HepG2 (cell line): ENCODE results near the gene CASS4. TPM values are rescaled to one million over a fixed set of nuclear protein-coding genes. Genes with fewer than 3 reads are reported as not detected.

Experiments
- ATAC-seq: fragments of 200-7000 bp; cut with Tn5 transposase; 3 replicates; pipeline ENCODE4 v1.9.1; 2020; ENCODE audit warnings: mild to moderate bottlenecking, moderate library complexity
- BruUV-seq: library from RNA; stranded (reverse); fragments of 400-500 nt; replicated peaks from 2 replicates; lab custom pipeline; 2021; lab: Mats Ljungman, UMichigan
- CTCF ChIA-PET: fragments of 300-600 bp; formaldehyde crosslinking; extraction: SDS; loops from one replicate; lab custom pipeline; 2021; ENCODE audit warnings: low total read pairs, inconsistent platforms, low intra/inter-chr PET ratio; lab: Yijun Ruan, JAX
- POLR2A ChIA-PET: fragments of 350-600 bp; sonication (Branson Sonifier 250); formaldehyde crosslinking; loops from one replicate; lab custom pipeline; 2020; ENCODE audit warnings: antibody characterized with exemption, inconsistent platforms; lab: Yijun Ruan, JAX
- DNase-seq: peaks from one replicate; pipeline ENCODE4 v3.0.0-alpha.2; 2015; ENCODE audit warnings: low spot score
- FAIRE-seq: peaks from 3 replicates; lab custom pipeline; 2011; peaks lifted over from hg19 to GRCh38; lab: Jason Lieb, UNC
- H2AFZ ChIP-seq: one replicate; pipeline ENCODE4 v1.6.1; 2011; ENCODE audit warnings: low read length, inconsistent platforms
- H3K27ac ChIP-seq: fragments of 300-600 bp; 3 replicates; pipeline ENCODE4 v1.8.0; 2011; ENCODE audit warnings: mixed run types, mild to moderate bottlenecking, mixed read lengths, low read length, inconsistent platforms; ENCODE audit not compliant: insufficient read depth; ENCODE audit errors: extremely low read length
- H3K27me3 ChIP-seq, 2 experiments: fragments of 200-600 bp in 1 of 2; 2 replicates in 1 of 2; 3 replicates in 1 of 2; pipeline versions ENCODE4 v1.6.0 to v1.8.0; 2011; ENCODE audit warnings: low read length in 2 of 2, mild to moderate bottlenecking in 2 of 2, moderate library complexity in 2 of 2, inconsistent platforms in 1 of 2; ENCODE audit not compliant: insufficient read depth in 2 of 2, control insufficient read depth in 1 of 2
- H3K36me3 ChIP-seq, 2 experiments: fragments of 200-600 bp in 1 of 2; replicated peaks in 1 of 2; 2 replicates in 1 of 2; 3 replicates in 1 of 2; pipeline versions ENCODE4 v1.5.1 to v1.8.0; 2011; ENCODE audit warnings: low read length in 2 of 2, inconsistent platforms in 1 of 2; ENCODE audit not compliant: insufficient read depth in 2 of 2, control insufficient read depth in 1 of 2
- H3K4me1 ChIP-seq: 2 replicates; pipeline ENCODE4 v1.5.1; 2012; ENCODE audit warnings: low read length, inconsistent platforms; ENCODE audit not compliant: insufficient read depth
- H3K4me2 ChIP-seq: 2 replicates; pipeline ENCODE4 v1.6.0; 2011; ENCODE audit warnings: low read depth, low read length, inconsistent platforms
- H3K4me3 ChIP-seq, 3 experiments: fragments of 200-600 bp in 1 of 3; sonication (generic), shearing (Covaris generic) in 1 of 3; replicated peaks in 1 of 3; 2 replicates each; pipeline ENCODE4 v1.5.1; 2011 to 2016; ENCODE audit warnings: low read length in 3 of 3, inconsistent platforms in 2 of 3, low read depth in 2 of 3, mild to moderate bottlenecking in 2 of 3, control low read depth in 1 of 3, mixed read lengths in 1 of 3; ENCODE audit not compliant: insufficient read depth in 1 of 3
- H3K79me2 ChIP-seq: one replicate; pipeline ENCODE4 v1.6.1; 2011; ENCODE audit warnings: low read length, inconsistent platforms; ENCODE audit not compliant: insufficient read depth
- H3K9ac ChIP-seq: 2 replicates; pipeline ENCODE4 v1.6.0; 2011; ENCODE audit warnings: mild to moderate bottlenecking, low read depth, low read length, inconsistent platforms; ENCODE audit not compliant: insufficient read depth
- H3K9me3 ChIP-seq: 2 replicates; pipeline ENCODE4 v1.5.1; 2012; ENCODE audit warnings: mild to moderate bottlenecking, low read length
- H4K20me1 ChIP-seq: 2 replicates; pipeline ENCODE4 v1.6.0; 2011; ENCODE audit warnings: inconsistent platforms, mild to moderate bottlenecking, low read length, moderate library complexity; ENCODE audit not compliant: insufficient read depth
- ARID3A ChIP-seq: IDR thresholded peaks from 2 replicates; pipeline ENCODE4 v1.6.1; 2012; ENCODE audit warnings: low read depth, low read length, improper control_type of control experiment
- FOXK1 ChIP-seq: sonication (generic); formaldehyde crosslinking; IDR thresholded peaks from 2 replicates; pipeline ENCODE4 v1.4.0; 2020; ENCODE audit warnings: low read depth, missing genetic modification reagents, borderline replicate concordance
- HNF4G ChIP-seq, 2 experiments: sonication (generic) in 1 of 2; formaldehyde crosslinking in 1 of 2; IDR thresholded peaks; 2 replicates each; pipeline versions ENCODE4 v1.4.0 to v1.6.1; 2011 to 2020; ENCODE audit warnings: borderline replicate concordance in 2 of 2, low read depth in 2 of 2, mild to moderate bottlenecking in 2 of 2, low read length in 1 of 2, missing genetic modification reagents in 1 of 2, moderate library complexity in 1 of 2
- IKZF4 ChIP-seq: sonication (generic); formaldehyde crosslinking; IDR thresholded peaks from 2 replicates; pipeline ENCODE4 v1.5.1; 2020; ENCODE audit warnings: borderline replicate concordance, mild to moderate bottlenecking, low read depth, missing genetic modification reagents; ENCODE audit errors: not compliant biosample characterization
- MBNL3 ChIP-seq: fragments of 250-450 bp; sonication (Bioruptor Pico); conservative IDR thresholded peaks from 2 replicates; pipeline ENCODE4 v1.8.0; 2022; ENCODE audit warnings: mild to moderate bottlenecking, inconsistent platforms
- MYPOP ChIP-seq: sonication (generic); formaldehyde crosslinking; IDR thresholded peaks from 2 replicates; pipeline ENCODE4 v1.8.1; 2023; ENCODE audit warnings: mild to moderate bottlenecking, moderate library complexity, missing genetic modification reagents
- PAXIP1 ChIP-seq: sonication (generic); formaldehyde crosslinking; conservative IDR thresholded peaks from 2 replicates; pipeline ENCODE4 v1.4.0; 2020; ENCODE audit warnings: mild to moderate bottlenecking, missing genetic modification reagents, moderate library complexity
- PRDM15 ChIP-seq: sonication (generic); formaldehyde crosslinking; IDR thresholded peaks from 2 replicates; pipeline ENCODE4 v1.4.0; 2020; ENCODE audit warnings: missing genetic modification reagents
- REPIN1 ChIP-seq: sonication (generic); formaldehyde crosslinking; IDR thresholded peaks from 2 replicates; pipeline ENCODE4 v1.8.0; 2022; ENCODE audit warnings: missing genetic modification reagents, low read depth, mild to moderate bottlenecking, borderline replicate concordance
- SOX6 ChIP-seq, 2 experiments: fragments of 450-650 bp in 1 of 2; sonication (generic) in 1 of 2; formaldehyde crosslinking in 1 of 2; IDR thresholded peaks; 2 replicates each; pipeline versions ENCODE4 v1.4.0 to v1.6.1; 2017 to 2020; ENCODE audit warnings: antibody characterized with exemption in 1 of 2, mild to moderate bottlenecking in 1 of 2, missing genetic modification reagents in 1 of 2
- WIZ ChIP-seq: sonication (generic); formaldehyde crosslinking; IDR thresholded peaks from 2 replicates; pipeline ENCODE4 v1.5.1; 2020; ENCODE audit warnings: mild to moderate bottlenecking, missing genetic modification reagents
- ZFP1 ChIP-seq: IDR thresholded peaks from 2 replicates; pipeline ENCODE4 v1.6.1; 2016
- WGBS: methylation state at CpG from one replicate; pipeline ENCODE4 v1.1.6; 2017; ENCODE audit warnings: low lambda C conversion rate; 5-methylcytosine and 5-hydroxymethylcytosine counted together
- in situ Hi-C: cut with HindIII; loops from 2 replicates; pipeline ENCODE4 v1.10.0; 2017; ENCODE audit warnings: low pct_unique_long_range_greater_than_20kb; ENCODE audit not compliant: extremely low pct_ligation_motif_present
- intact Hi-C: fragments of 100-400 bp; cut with micrococcal nuclease; formaldehyde crosslinking; loops from one replicate; pipeline ENCODE4 v1.10.0; 2022; ENCODE audit not compliant: unreplicated experiment
- polyA plus RNA-seq, 8 experiments: library from polyadenylated mRNA; depleted of rRNA in 3 of 8; stranded (reverse) in 7 of 8; unstranded in 1 of 8; fragments of >200 nt; fragmentation: Illumina TruSeq in 4 of 8; extraction: Trizol in 4 of 8; gene quantifications; 2 replicates each; pipeline versions ENCODE4 v1.2.1 to v1.2.3, GENCODE V29; 2011 to 2016; ENCODE audit warnings: low read depth in 4 of 8, missing spikeins in 1 of 8, mixed read lengths in 1 of 8; ENCODE audit not compliant: insufficient read depth in 1 of 8
- total RNA-seq, 5 experiments: library from RNA; depleted of rRNA; stranded (reverse); fragments of >200 nt; fragmentation: Illumina TruSeq; extraction: Trizol; gene quantifications; 2 replicates each; pipeline ENCODE4 v1.2.3, GENCODE V29; 2016; ENCODE audit warnings: low read depth in 1 of 5

CASS4 gene
- total and polyA plus RNA-seq, 2 of the 13 experiments (the other 11 are each of a cell fraction or from before 2014, with no cell fraction given): 0.17 to 0.49 TPM

GRCh38 chr20:56427797-56428196 is 15.7 kb downstream of the CASS4 start (continued):
- no peak for TF ChIP-seq PRDM15 (CRISPR knock-in tag)
- TF ChIP-seq PAXIP1 (CRISPR knock-in tag): no peak
- TF ChIP-seq REPIN1 (CRISPR knock-in tag): no peak
- no peak for TF ChIP-seq ZFP1 (CRISPR knock-in tag)
- TF ChIP-seq IKZF4 (CRISPR knock-in tag): no peak

GRCh38 chr20:56428410-56428809 is 16.4 kb downstream of the CASS4 start:
- Histone ChIP-seq H3K27me3 (no peaks in the 10 kb centered on the region), H3K27ac (no peak overlapping the region), H3K4me2 (no peak overlapping the region), H3K4me1 (peaks cover 12% of the 10 kb centered on the region), H3K4me3 (no peak overlapping the region), H4K20me1 (no peaks in the 10 kb centered on the region), H2AFZ (no peak overlapping the region), H3K9ac (no peak overlapping the region), H3K9me3 (no peaks in the 10 kb centered on the region), H3K36me3 (no peaks in the 10 kb centered on the region), H3K79me2 (no peaks in the 10 kb centered on the region)
- ATAC-seq (no peak), FAIRE-seq (no peak), DNase-seq (no peak)
- in situ Hi-C loops: no loop called here
- POLR2A ChIA-PET: no interaction called here
- CTCF ChIA-PET: no interaction called here
- no TSS peak for BruUV-seq
- intact Hi-C loops: no loop called here
- 46% methylated on average over 5 of the region's 5 CpGs for WGBS
- no peak for TF ChIP-seq SOX6 (IDR thresholded peaks at IDR 0.05)
- TF ChIP-seq SOX6 (CRISPR knock-in tag; IDR thresholded peaks at IDR 0.05): no peak
- no peak for TF ChIP-seq HNF4G (IDR thresholded peaks at IDR 0.05; ENCODE audit: borderline replicate concordance, low read depth, low read length)
- no peak for TF ChIP-seq HNF4G (CRISPR knock-in tag; IDR thresholded peaks at IDR 0.05; ENCODE audit: borderline replicate concordance, low read depth)
- no peak for TF ChIP-seq ARID3A
- TF ChIP-seq FOXK1 (CRISPR knock-in tag): no peak
- TF ChIP-seq MBNL3 (CRISPR knock-in tag): no peak
- no peak for TF ChIP-seq WIZ
- TF ChIP-seq MYPOP (CRISPR knock-in tag): no peak
